Hepatocyte (in vitro differentiated cells): Measurements from ENCODE around the gene HHATL. TPM values are rescaled to one million over a fixed set of nuclear protein-coding genes. Genes with fewer than 3 reads are reported as not detected.

Experiments
- DNase-seq: peaks from one replicate; pipeline ENCODE4 v3.0.0-alpha.2; 2016; ENCODE audit warnings: low spot score
- H2AFZ ChIP-seq: fragments of 200-600 bp; sonication (generic); 2 replicates; pipeline ENCODE4 v1.6.0; 2016; ENCODE audit warnings: antibody characterized with exemption, mild to moderate bottlenecking
- H3K27ac ChIP-seq: fragments of 200-600 bp; sonication (generic); 2 replicates; pipeline ENCODE4 v1.5.1; 2016; ENCODE audit warnings: mild to moderate bottlenecking
- H3K27me3 ChIP-seq: fragments of 200-600 bp; sonication (generic); 2 replicates; pipeline ENCODE4 v1.6.1; 2016
- H3K36me3 ChIP-seq: fragments of 200-600 bp; sonication (generic); replicated peaks from 2 replicates; pipeline ENCODE4 v1.5.1; 2016; ENCODE audit warnings: low read depth; ENCODE audit not compliant: insufficient read depth
- H3K4me1 ChIP-seq: fragments of 200-600 bp; sonication (generic); 2 replicates; pipeline ENCODE4 v1.5.1; 2016; ENCODE audit warnings: mild to moderate bottlenecking, moderate library complexity; ENCODE audit not compliant: insufficient read depth
- H3K4me2 ChIP-seq: fragments of 200-600 bp; sonication (generic); 2 replicates; pipeline ENCODE4 v1.6.0; 2016
- H3K4me3 ChIP-seq: fragments of 200-600 bp; sonication (generic); 2 replicates; pipeline ENCODE4 v1.5.1; 2016; ENCODE audit warnings: mild to moderate bottlenecking
- H3K79me2 ChIP-seq: fragments of 200-600 bp; sonication (generic); 2 replicates; pipeline ENCODE4 v1.6.0; 2017; ENCODE audit warnings: mild to moderate bottlenecking
- H3K9me2 ChIP-seq: fragments of 200-600 bp; sonication (generic); replicated peaks from 2 replicates; pipeline ENCODE4 v1.6.0; 2017; ENCODE audit warnings: mild to moderate bottlenecking; ENCODE audit not compliant: insufficient read depth
- H3K9me3 ChIP-seq: fragments of 200-600 bp; sonication (generic); 2 replicates; pipeline ENCODE4 v1.5.1; 2016; ENCODE audit warnings: low read depth, mild to moderate bottlenecking
- H4K20me1 ChIP-seq: fragments of 200-600 bp; sonication (generic); 2 replicates; pipeline ENCODE4 v1.6.0; 2016; ENCODE audit warnings: mild to moderate bottlenecking; ENCODE audit not compliant: insufficient read depth, poor library complexity, severe bottlenecking
- EZH2 ChIP-seq: fragments of 200-600 bp; sonication (generic); IDR thresholded peaks from 2 replicates; pipeline ENCODE4 v1.6.1; 2016; ENCODE audit warnings: antibody characterized with exemption, mild to moderate bottlenecking, borderline replicate concordance
- EZH2phosphoT487 ChIP-seq: fragments of 200-600 bp; sonication (generic); IDR thresholded peaks from one replicate; pipeline ENCODE4 v1.6.1; 2018; ENCODE audit warnings: antibody characterized with exemption, mild to moderate bottlenecking, low read depth, moderate library complexity; ENCODE audit not compliant: unreplicated experiment, severe bottlenecking
- WGBS: methylation state at CpG from one replicate; pipeline ENCODE4 v1.1.6; 2016; ENCODE audit warnings: low lambda C conversion rate; ENCODE audit errors: missing lambda C conversion rate; 5-methylcytosine and 5-hydroxymethylcytosine counted together
- polyA plus RNA-seq: library from polyadenylated mRNA; unstranded; fragments of >200 nt; fragmentation: Nextera tagmentation; extraction: Ambion mirVana; gene quantifications from 2 replicates; pipeline ENCODE4 v1.2.1, GENCODE V29; 2016
- total RNA-seq: library from RNA; depleted of rRNA; stranded (reverse); fragments of >200 nt; gene quantifications from 2 replicates; pipeline ENCODE4 v1.2.3, GENCODE V29; 2014
- TF ChIP-seq, protein P1 (sequence below): fragments of 200-600 bp; sonication (generic); IDR thresholded peaks from 2 replicates; pipeline ENCODE4 v1.5.1; 2016; ENCODE audit warnings: antibody characterized with exemption, mild to moderate bottlenecking; ENCODE audit not compliant: poor library complexity

Gene HHATL
- total and polyA plus RNA-seq, 2 experiments from 2014 or later = not detected

DNA sequence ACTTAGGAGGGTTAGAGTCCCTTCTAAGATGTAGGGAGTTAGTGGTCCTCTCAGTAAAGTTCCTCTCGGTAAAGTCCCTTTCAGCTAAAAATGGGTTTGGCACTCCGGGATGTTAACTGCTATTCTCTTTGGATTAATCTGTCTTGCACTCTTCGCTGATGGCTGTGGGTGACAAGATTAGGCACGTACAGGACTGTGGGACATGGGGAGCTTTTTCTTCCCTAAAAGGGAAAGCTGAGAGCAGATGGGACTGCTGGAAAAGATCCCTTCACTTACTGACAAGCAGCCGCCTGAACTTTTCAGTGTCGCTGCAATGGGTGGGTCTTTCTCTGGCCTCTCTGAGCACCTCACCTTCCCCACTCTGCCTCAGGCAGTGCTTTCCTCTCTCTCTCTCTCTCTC is 16.4 kb upstream of the HHATL start:
- H3K9me2 ChIP-seq = no peaks in the 10 kb centered on the region
- 69% methylated on average over 6 of the region's 6 CpGs for WGBS
- H2AFZ ChIP-seq = no peak overlapping the region
- H3K79me2 ChIP-seq = no peaks in the 10 kb centered on the region
- no peaks in the 10 kb centered on the region for H3K9me3 ChIP-seq
- H3K27me3 ChIP-seq = no peaks in the 10 kb centered on the region
- no peak overlapping the region for H3K4me2 ChIP-seq
- H3K27ac ChIP-seq = no peak overlapping the region
- no peaks in the 10 kb centered on the region for H4K20me1 ChIP-seq
- no peak overlapping the region for H3K4me3 ChIP-seq
- H3K4me1 ChIP-seq = no peaks in the 10 kb centered on the region
- H3K36me3 ChIP-seq = no peaks in the 10 kb centered on the region
- TF ChIP-seq EZH2phosphoT487 = no peak
- DNase-seq = no peak

DNA sequence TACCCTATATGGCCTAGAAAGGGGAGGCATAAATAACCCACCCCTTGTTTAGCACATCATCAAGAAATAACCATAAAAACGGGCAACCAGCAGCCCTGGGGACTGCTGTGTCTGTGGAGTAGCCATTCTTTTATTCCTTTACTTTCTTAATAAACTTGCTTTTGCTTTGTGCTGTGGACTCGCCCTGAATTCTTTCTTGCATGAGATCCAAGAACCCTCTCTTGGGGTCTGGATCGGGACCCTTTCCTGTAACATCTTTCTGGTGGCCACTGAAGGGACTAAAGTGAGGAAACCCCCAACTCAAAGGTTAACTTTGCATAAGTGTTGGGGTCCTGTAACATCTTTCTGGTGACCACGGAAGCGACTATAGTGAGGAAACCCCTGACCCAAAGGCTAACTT is 15.7 kb upstream of the HHATL start:
- no peaks in the 10 kb centered on the region for H3K79me2 ChIP-seq
- no peaks in the 10 kb centered on the region for H3K27me3 ChIP-seq
- 86% methylated on average over 5 of the region's 5 CpGs for WGBS
- no peaks in the 10 kb centered on the region for H4K20me1 ChIP-seq
- no peak overlapping the region for H3K4me3 ChIP-seq
- H3K9me3 ChIP-seq = no peaks in the 10 kb centered on the region
- no peaks in the 10 kb centered on the region for H3K4me1 ChIP-seq
- no peak for TF ChIP-seq EZH2phosphoT487
- TF ChIP-seq, protein P1, sequence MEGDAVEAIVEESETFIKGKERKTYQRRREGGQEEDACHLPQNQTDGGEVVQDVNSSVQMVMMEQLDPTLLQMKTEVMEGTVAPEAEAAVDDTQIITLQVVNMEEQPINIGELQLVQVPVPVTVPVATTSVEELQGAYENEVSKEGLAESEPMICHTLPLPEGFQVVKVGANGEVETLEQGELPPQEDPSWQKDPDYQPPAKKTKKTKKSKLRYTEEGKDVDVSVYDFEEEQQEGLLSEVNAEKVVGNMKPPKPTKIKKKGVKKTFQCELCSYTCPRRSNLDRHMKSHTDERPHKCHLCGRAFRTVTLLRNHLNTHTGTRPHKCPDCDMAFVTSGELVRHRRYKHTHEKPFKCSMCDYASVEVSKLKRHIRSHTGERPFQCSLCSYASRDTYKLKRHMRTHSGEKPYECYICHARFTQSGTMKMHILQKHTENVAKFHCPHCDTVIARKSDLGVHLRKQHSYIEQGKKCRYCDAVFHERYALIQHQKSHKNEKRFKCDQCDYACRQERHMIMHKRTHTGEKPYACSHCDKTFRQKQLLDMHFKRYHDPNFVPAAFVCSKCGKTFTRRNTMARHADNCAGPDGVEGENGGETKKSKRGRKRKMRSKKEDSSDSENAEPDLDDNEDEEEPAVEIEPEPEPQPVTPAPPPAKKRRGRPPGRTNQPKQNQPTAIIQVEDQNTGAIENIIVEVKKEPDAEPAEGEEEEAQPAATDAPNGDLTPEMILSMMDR = no peak
- TF ChIP-seq EZH2 = no peak
- no peak overlapping the region for H2AFZ ChIP-seq
- no peak overlapping the region for H3K4me2 ChIP-seq
- no peaks in the 10 kb centered on the region for H3K36me3 ChIP-seq
- H3K27ac ChIP-seq = no peak overlapping the region
- H3K9me2 ChIP-seq = no peaks in the 10 kb centered on the region
- DNase-seq = no peak

DNA sequence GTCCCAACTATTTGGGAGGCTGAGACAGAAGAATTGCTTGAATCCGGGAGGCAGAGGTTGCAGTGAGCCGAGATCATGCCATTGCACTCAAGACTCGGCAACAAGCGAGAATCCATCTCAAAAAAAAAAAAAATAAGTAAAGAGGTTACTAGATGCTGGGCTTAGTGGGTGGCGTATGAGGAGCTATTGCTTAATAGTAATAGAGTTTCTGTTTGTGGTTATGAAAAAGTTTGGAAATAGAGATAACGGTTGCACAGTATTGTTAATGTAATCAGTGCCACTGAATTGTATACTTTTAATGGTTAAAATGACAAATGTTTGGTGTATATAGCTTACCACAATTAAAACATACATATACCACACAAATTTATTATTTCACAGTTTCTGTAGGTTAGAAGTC is 14.7 kb upstream of the HHATL start:
- H3K4me3 ChIP-seq = no peak overlapping the region
- H3K4me2 ChIP-seq = no peak overlapping the region
- H3K27me3 ChIP-seq = no peaks in the 10 kb centered on the region
- H2AFZ ChIP-seq = no peak overlapping the region
- H3K27ac ChIP-seq = no peak overlapping the region
- H3K79me2 ChIP-seq = no peaks in the 10 kb centered on the region
- H3K4me1 ChIP-seq = no peaks in the 10 kb centered on the region
- H3K36me3 ChIP-seq = no peaks in the 10 kb centered on the region
- H3K9me3 ChIP-seq = no peaks in the 10 kb centered on the region
- DNase-seq = no peak
- 90% methylated on average over 6 of the region's 6 CpGs for WGBS
- no peak for TF ChIP-seq EZH2
- TF ChIP-seq EZH2phosphoT487 = no peak
- TF ChIP-seq, protein P1 = no peak
- H3K9me2 ChIP-seq = no peaks in the 10 kb centered on the region
- H4K20me1 ChIP-seq = no peaks in the 10 kb centered on the region

DNA sequence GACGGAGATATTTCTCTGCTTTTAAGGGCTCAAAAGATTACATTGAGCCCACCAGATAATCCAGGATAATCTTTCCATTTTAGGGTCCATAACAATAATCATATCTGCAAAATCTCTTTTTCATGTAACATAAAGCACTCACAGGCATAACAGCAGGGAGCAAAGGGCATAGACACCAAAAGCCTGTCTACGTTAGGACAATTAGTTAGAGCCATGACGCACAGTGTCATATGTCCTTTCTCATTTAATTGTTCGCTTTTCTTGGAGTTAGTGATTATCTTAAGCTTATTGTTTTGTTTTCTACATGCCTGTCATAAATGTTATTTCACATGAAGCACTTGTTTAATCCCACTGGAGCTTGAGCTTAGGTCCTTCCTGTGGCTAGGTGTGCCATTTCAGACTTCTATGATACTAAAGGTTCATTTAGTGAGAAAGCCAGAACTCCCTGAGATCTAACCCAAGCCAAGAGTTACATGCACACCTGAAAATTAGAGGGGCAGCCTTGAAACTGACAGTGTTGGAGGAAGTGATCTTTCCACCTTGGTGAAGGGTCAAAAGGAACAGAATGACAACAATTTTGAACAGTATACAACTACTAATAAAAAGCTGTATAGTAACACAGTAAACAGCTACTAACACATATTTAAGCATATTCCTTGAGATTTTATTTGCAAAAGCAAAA is 11.7 kb upstream of the HHATL start:
- Histone ChIP-seq H2AFZ (no peak overlapping the region), H3K4me1 (no peaks in the 10 kb centered on the region), H3K27me3 (no peaks in the 10 kb centered on the region), H3K9me3 (no peaks in the 10 kb centered on the region), H3K9me2 (no peaks in the 10 kb centered on the region), H3K4me3 (no peak overlapping the region), H4K20me1 (no peaks in the 10 kb centered on the region), H3K36me3 (no peaks in the 10 kb centered on the region), H3K27ac (no peak overlapping the region), H3K4me2 (no peak overlapping the region), H3K79me2 (no peaks in the 10 kb centered on the region)
- WGBS = 47% methylated on average over 4 of the region's 4 CpGs
- DNase-seq = no peak
- TF ChIP-seq, protein P1 = no peak
- TF ChIP-seq EZH2 = no peak
- no peak for TF ChIP-seq EZH2phosphoT487
